Neural cell (in vitro differentiated cells): ENCODE measurements around the gene LIF. TPM values are rescaled to one million over a fixed set of nuclear protein-coding genes. Genes with fewer than 3 reads are reported as not detected.

Experiments used
- H2AFZ ChIP-seq: fragments of 200-600, 300-800 bp; sonication (generic), shearing (Covaris generic); 2 replicates; pipeline ENCODE4 v1.6.0; 2014; ENCODE audit warnings: low read depth, mild to moderate bottlenecking, antibody characterized with exemption, low read length, moderate library complexity
- H3F3A ChIP-seq: fragments of 200-600 bp; shearing (Covaris generic); 2 replicates; pipeline ENCODE4 v1.6.1; 2016; ENCODE audit warnings: mild to moderate bottlenecking, moderate library complexity, mixed read lengths, antibody characterized with exemption, low read length; ENCODE audit not compliant: insufficient read depth, poor library complexity, severe bottlenecking
- H3K27ac ChIP-seq: fragments of 200-600, 300-800 bp; sonication (generic), shearing (Covaris generic); 2 replicates; pipeline ENCODE4 v1.5.1; 2014; ENCODE audit warnings: mild to moderate bottlenecking, low read length, moderate library complexity
- H3K27me3 ChIP-seq: fragments of 300-800, 200-600 bp; sonication (generic), shearing (Covaris generic); 2 replicates; pipeline ENCODE4 v1.6.0; 2014; ENCODE audit warnings: mild to moderate bottlenecking, low read depth, low read length, moderate library complexity; ENCODE audit not compliant: insufficient read depth
- H3K36me3 ChIP-seq: fragments of 300-800, 200-600 bp; sonication (generic), shearing (Covaris generic); 2 replicates; pipeline ENCODE4 v1.5.1; 2014; ENCODE audit warnings: mild to moderate bottlenecking, antibody characterized with exemption, low read length, moderate library complexity; ENCODE audit not compliant: insufficient read depth
- H3K4me2 ChIP-seq: fragments of 300-800, 200-600 bp; sonication (generic), shearing (Covaris generic); 2 replicates; pipeline ENCODE4 v1.6.0; 2014; ENCODE audit warnings: mild to moderate bottlenecking, low read length
- H3K4me3 ChIP-seq: fragments of 300-800, 200-600 bp; sonication (generic), shearing (Covaris generic); 2 replicates; pipeline ENCODE4 v1.5.1; 2014; ENCODE audit warnings: mild to moderate bottlenecking, low read length, moderate library complexity
- H3K79me2 ChIP-seq: fragments of 200-600 bp; shearing (Covaris generic); replicated peaks from 2 replicates; pipeline ENCODE4 v1.6.0; 2014; ENCODE audit warnings: mild to moderate bottlenecking, low read length, moderate library complexity; ENCODE audit not compliant: insufficient read depth
- H3K9ac ChIP-seq: fragments of 300-800, 200-600 bp; sonication (generic), shearing (Covaris generic); 2 replicates; pipeline ENCODE4 v1.6.1; 2016; ENCODE audit warnings: mild to moderate bottlenecking, low read length, mixed read lengths
- H3K9me2 ChIP-seq: fragments of 200-600 bp; shearing (Covaris generic); 2 replicates; pipeline ENCODE4 v1.6.1; 2016; ENCODE audit warnings: mild to moderate bottlenecking, low read length, mixed read lengths; ENCODE audit not compliant: insufficient read depth
- H3K9me3 ChIP-seq: fragments of 200-600, 300-800 bp; sonication (generic), shearing (Covaris generic); 2 replicates; pipeline ENCODE4 v1.6.1; 2016; ENCODE audit warnings: mild to moderate bottlenecking, mixed run types, low read length, moderate library complexity, mixed read lengths
- H4K20me1 ChIP-seq: fragments of 200-600 bp; shearing (Covaris generic); 2 replicates; pipeline ENCODE4 v1.6.1; 2016; ENCODE audit warnings: mild to moderate bottlenecking, mixed run types; ENCODE audit not compliant: insufficient read depth
- CTCF ChIP-seq: fragments of 450-650 bp; IDR thresholded peaks from 2 replicates; pipeline ENCODE4 v1.5.1; 2014; ENCODE audit warnings: antibody characterized with exemption, mild to moderate bottlenecking, moderate library complexity; ENCODE audit not compliant: poor library complexity, severe bottlenecking
- EP300 ChIP-seq: fragments of 450-650 bp; conservative IDR thresholded peaks from 2 replicates; pipeline ENCODE4 v1.6.1; 2014; ENCODE audit warnings: antibody characterized with exemption, mild to moderate bottlenecking, moderate library complexity; ENCODE audit not compliant: poor library complexity, severe bottlenecking
- EZH2 ChIP-seq: fragments of 200-600, 300-800 bp; shearing (Covaris generic), sonication (generic); IDR thresholded peaks from 2 replicates; pipeline ENCODE4 v1.6.1; 2014; ENCODE audit warnings: antibody characterized with exemption, low read length, borderline replicate concordance, mild to moderate bottlenecking; ENCODE audit not compliant: insufficient read depth, poor library complexity, severe bottlenecking
- MXI1 ChIP-seq: fragments of 450-650 bp; conservative IDR thresholded peaks from 2 replicates; pipeline ENCODE4 v1.6.1; 2014; ENCODE audit warnings: antibody characterized with exemption, mild to moderate bottlenecking; ENCODE audit not compliant: poor library complexity, severe bottlenecking
- POLR2AphosphoS5 ChIP-seq: IDR thresholded peaks from 2 replicates; pipeline ENCODE4 v1.6.1; 2012
- RAD21 ChIP-seq: fragments of 450-650 bp; conservative IDR thresholded peaks from 2 replicates; pipeline ENCODE4 v1.6.1; 2014; ENCODE audit warnings: antibody characterized with exemption, mild to moderate bottlenecking, moderate library complexity
- SMC3 ChIP-seq: fragments of 450-650 bp; conservative IDR thresholded peaks from 2 replicates; pipeline ENCODE4 v1.6.1; 2014; ENCODE audit warnings: antibody characterized with exemption, mild to moderate bottlenecking, moderate library complexity; ENCODE audit not compliant: poor library complexity
- TAF1 ChIP-seq: IDR thresholded peaks from 2 replicates; pipeline ENCODE4 v1.6.1; 2012; ENCODE audit warnings: low read depth
- polyA plus RNA-seq: library from polyadenylated mRNA; depleted of rRNA; stranded (reverse); fragments of >200 nt; gene quantifications from 2 replicates; pipeline ENCODE4 v1.2.3, GENCODE V29; 2014
- TF ChIP-seq, protein P1 (sequence below): IDR thresholded peaks from 2 replicates; pipeline ENCODE4 v1.6.1; 2012; ENCODE audit warnings: borderline replicate concordance

The LIF gene
- polyA plus RNA-seq, 1 donor from 2014 or later = 0.05 TPM

GRCh38 chr22:30211124-30211820 lies 35.3 kb downstream of the LIF start:
- no peak overlapping the region for H3K4me2 ChIP-seq
- no peaks in the 10 kb centered on the region for H4K20me1 ChIP-seq
- no peaks in the 10 kb centered on the region for H3K9me2 ChIP-seq
- no peak overlapping the region for H3K4me3 ChIP-seq
- TF ChIP-seq, protein P1, sequence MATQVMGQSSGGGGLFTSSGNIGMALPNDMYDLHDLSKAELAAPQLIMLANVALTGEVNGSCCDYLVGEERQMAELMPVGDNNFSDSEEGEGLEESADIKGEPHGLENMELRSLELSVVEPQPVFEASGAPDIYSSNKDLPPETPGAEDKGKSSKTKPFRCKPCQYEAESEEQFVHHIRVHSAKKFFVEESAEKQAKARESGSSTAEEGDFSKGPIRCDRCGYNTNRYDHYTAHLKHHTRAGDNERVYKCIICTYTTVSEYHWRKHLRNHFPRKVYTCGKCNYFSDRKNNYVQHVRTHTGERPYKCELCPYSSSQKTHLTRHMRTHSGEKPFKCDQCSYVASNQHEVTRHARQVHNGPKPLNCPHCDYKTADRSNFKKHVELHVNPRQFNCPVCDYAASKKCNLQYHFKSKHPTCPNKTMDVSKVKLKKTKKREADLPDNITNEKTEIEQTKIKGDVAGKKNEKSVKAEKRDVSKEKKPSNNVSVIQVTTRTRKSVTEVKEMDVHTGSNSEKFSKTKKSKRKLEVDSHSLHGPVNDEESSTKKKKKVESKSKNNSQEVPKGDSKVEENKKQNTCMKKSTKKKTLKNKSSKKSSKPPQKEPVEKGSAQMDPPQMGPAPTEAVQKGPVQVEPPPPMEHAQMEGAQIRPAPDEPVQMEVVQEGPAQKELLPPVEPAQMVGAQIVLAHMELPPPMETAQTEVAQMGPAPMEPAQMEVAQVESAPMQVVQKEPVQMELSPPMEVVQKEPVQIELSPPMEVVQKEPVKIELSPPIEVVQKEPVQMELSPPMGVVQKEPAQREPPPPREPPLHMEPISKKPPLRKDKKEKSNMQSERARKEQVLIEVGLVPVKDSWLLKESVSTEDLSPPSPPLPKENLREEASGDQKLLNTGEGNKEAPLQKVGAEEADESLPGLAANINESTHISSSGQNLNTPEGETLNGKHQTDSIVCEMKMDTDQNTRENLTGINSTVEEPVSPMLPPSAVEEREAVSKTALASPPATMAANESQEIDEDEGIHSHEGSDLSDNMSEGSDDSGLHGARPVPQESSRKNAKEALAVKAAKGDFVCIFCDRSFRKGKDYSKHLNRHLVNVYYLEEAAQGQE = no peak
- no peaks in the 10 kb centered on the region for H3K27me3 ChIP-seq
- no peaks in the 10 kb centered on the region for H3K79me2 ChIP-seq
- no peak overlapping the region for H2AFZ ChIP-seq
- no peak overlapping the region for H3K9ac ChIP-seq
- H3K27ac ChIP-seq = no peak overlapping the region
- no peaks in the 10 kb centered on the region for H3K36me3 ChIP-seq
- no peaks in the 10 kb centered on the region for H3F3A ChIP-seq
- H3K9me3 ChIP-seq = no peaks in the 10 kb centered on the region

DNA sequence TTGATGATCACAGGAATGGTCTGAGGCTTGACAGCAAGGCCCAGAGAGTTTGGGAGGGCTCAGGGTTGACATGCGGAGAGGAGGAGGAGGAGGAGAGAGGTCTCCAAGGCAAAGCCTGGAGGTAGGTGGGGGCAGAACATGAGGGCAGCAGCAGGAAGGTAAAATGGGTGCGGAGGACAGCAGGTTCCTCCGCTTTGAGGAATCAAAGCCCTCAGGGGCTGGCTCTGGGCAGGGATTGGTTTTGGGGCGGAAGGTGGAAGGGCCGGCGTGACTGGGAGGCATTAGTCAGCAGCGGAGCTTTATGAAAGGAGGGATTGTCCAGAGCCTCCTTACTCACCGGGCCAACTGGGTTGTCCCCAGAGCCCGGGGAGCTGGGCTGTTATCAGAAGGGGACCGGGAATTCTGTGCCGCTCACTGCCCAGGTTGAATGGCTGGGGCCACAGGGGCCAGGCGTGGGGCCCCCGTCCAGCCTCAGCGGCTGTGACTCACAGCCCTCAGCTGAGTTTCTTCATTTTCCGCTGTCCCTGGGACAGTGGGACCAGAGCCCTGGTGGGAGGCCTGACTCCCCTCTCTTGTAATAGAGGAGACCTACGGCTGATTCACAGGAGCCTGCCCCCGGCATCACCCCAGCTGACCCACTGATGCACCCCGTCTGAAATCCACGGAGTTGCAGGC lies 36.2 kb downstream of the LIF start:
- H3K9ac ChIP-seq = no peak overlapping the region
- TF ChIP-seq POLR2AphosphoS5 (no peak), SMC3 (no peak), RAD21 (no peak), EZH2 (no peak), TAF1 (no peak), MXI1 (no peak), EP300 (no peak), CTCF (no peak)
- TF ChIP-seq, protein P1 = no peak

More for the DNA sequence above, 36.2 kb downstream of the LIF start:
- no peaks in the 10 kb centered on the region for H3K9me3 ChIP-seq
- H3K27me3 ChIP-seq = no peaks in the 10 kb centered on the region
- H2AFZ ChIP-seq = no peak overlapping the region
- H4K20me1 ChIP-seq = no peaks in the 10 kb centered on the region
- H3F3A ChIP-seq = no peaks in the 10 kb centered on the region
- no peak overlapping the region for H3K4me2 ChIP-seq
- H3K36me3 ChIP-seq = no peaks in the 10 kb centered on the region
- H3K79me2 ChIP-seq = no peaks in the 10 kb centered on the region
- H3K27ac ChIP-seq = no peak overlapping the region
- H3K9me2 ChIP-seq = no peaks in the 10 kb centered on the region
- H3K4me3 ChIP-seq = no peak overlapping the region
